HG02588 (cell line): ENCODE data around the gene CENPS.
"Not testable (repeated sequence)": the region's sequence is repeated elsewhere in the genome, so short reads cannot be mapped to it uniquely, and the experiment has no call there.

Source experiments
- ATAC-seq: cut with Tn5 transposase; IDR thresholded peaks from one replicate; pipeline ENCODE4 v1.9.1; 2021; ENCODE audit warnings: mild to moderate bottlenecking, moderate library complexity; ENCODE audit not compliant: unreplicated experiment

Gene CENPS

GRCh38 chr1:10418741-10419140 is 11.5 kb upstream of the CENPS start:
- not testable (repeated sequence) for ATAC-seq

- no peak for ATAC-seq
These were observed 10.9 kb upstream of the CENPS start for GRCh38 chr1:10419351-10419750.

GRCh38 chr1:10421637-10422036 is 8.6 kb upstream of the CENPS start:
- no peak for ATAC-seq

GRCh38 chr1:10424034-10424433 is 6.2 kb upstream of the CENPS start:
- ATAC-seq, result no peak

GRCh38 chr1:10424651-10425050 is 5.6 kb upstream of the CENPS start:
- no peak for ATAC-seq

GRCh38 chr1:10425826-10426534 is 4.3 kb upstream of the CENPS start:
- not testable (repeated sequence) for ATAC-seq

GRCh38 chr1:10426535-10426848 is 3.7 kb upstream of the CENPS start:
- not testable (repeated sequence) for ATAC-seq

- no peak for ATAC-seq
These were observed 1.2 kb upstream of the CENPS start for GRCh38 chr1:10428984-10429383.

GRCh38 chr1:10429868-10430215 is 391 bp upstream of the CENPS start:
- ATAC-seq, result no peak

- ATAC-seq, result no peak
These were observed 967 bp downstream of the CENPS start for GRCh38 chr1:10431070-10431730.

GRCh38 chr1:10432910-10433700 is 2.9 kb downstream of the CENPS start:
- ATAC-seq, result no peak

- no peak for ATAC-seq
These were observed 3.6 kb downstream of the CENPS start for GRCh38 chr1:10433790-10434189.

GRCh38 chr1:10434590-10434989 is 4.4 kb downstream of the CENPS start:
- no peak for ATAC-seq

GRCh38 chr1:10437052-10437451 is 6.8 kb downstream of the CENPS start:
- ATAC-seq, result no peak

- no peak for ATAC-seq
These were observed 8.5 kb downstream of the CENPS start for GRCh38 chr1:10438677-10439163.

- ATAC-seq, result no peak
These were observed 10.1 kb downstream of the CENPS start for GRCh38 chr1:10440305-10440704.

GRCh38 chr1:10440794-10441193 is 10.6 kb downstream of the CENPS start:
- no peak for ATAC-seq

GRCh38 chr1:10444248-10444647 is 14.0 kb downstream of the CENPS start:
- no peak for ATAC-seq

GRCh38 chr1:10444795-10445397 is 14.7 kb downstream of the CENPS start:
- ATAC-seq, result no peak

GRCh38 chr1:10446790-10447422 is 16.7 kb downstream of the CENPS start:
- no peak for ATAC-seq

- ATAC-seq, result no peak
These were observed 19.5 kb downstream of the CENPS start, which contains the start of gene CORT for GRCh38 chr1:10449751-10450150. Gene CORT (plus strand): TSS chr1:10450031. CDS start chr1:10450224, 193 bp downstream.
